K562 (cell line): ENCODE results near the gene PRDM15. TPM values are rescaled to one million over a fixed set of nuclear protein-coding genes. Genes with fewer than 3 reads are reported as not detected.

Source experiments
- ATAC-seq: fragments of 200-7000 bp; cut with Tn5 transposase; 3 replicates; pipeline ENCODE4 v1.9.1; 2020; ENCODE audit warnings: moderate library complexity
- BruUV-seq: library from RNA; stranded (reverse); fragments of 400-500 nt; replicated peaks from 2 replicates; lab custom pipeline; 2021; lab: Mats Ljungman, UMichigan
- CTCF ChIA-PET: fragments of 300-600 bp; formaldehyde crosslinking; extraction: SDS; loops from one replicate; lab custom pipeline; 2021; ENCODE audit warnings: low intra/inter-chr PET ratio; lab: Yijun Ruan, JAX
- POLR2A ChIA-PET: fragments of 300-600, 350-650 bp; sonication (Branson Sonifier 250); formaldehyde crosslinking; extraction: SDS; loops from one replicate; lab custom pipeline; 2021; ENCODE audit warnings: antibody characterized with exemption, inconsistent platforms; lab: Yijun Ruan, JAX
- DNase-seq, 4 experiments: peaks; one replicate each; pipeline versions ENCODE4 v3.0.0 to v3.0.0-alpha.2; 2011 to 2018; ENCODE audit warnings: low spot score in 3 of 4, mixed read lengths in 3 of 4; ENCODE audit errors: extremely low read depth in 1 of 4
- FAIRE-seq: peaks from 2 replicates; lab custom pipeline; 2011; peaks lifted over from hg19 to GRCh38; lab: Jason Lieb, UNC
- H2AFZ ChIP-seq: 2 replicates; pipeline ENCODE4 v1.6.0; 2011; ENCODE audit warnings: low read depth, low read length, control low read depth, inconsistent platforms
- H3K27ac ChIP-seq: fragments of 200-600 bp; 3 replicates; pipeline ENCODE4 v1.8.0; 2011; ENCODE audit warnings: low read depth, mild to moderate bottlenecking, control low read depth, inconsistent platforms, low read length, moderate library complexity, mixed read lengths; ENCODE audit errors: extremely low read depth
- H3K27me3 ChIP-seq, 2 experiments: fragments of 300-600 bp in 1 of 2; 2 replicates in 1 of 2; 3 replicates in 1 of 2; pipeline versions ENCODE4 v1.6.0 to v1.8.0; 2011; ENCODE audit warnings: inconsistent platforms in 2 of 2, low read length in 2 of 2, mild to moderate bottlenecking in 1 of 2, mixed read lengths in 1 of 2, moderate library complexity in 1 of 2; ENCODE audit not compliant: control insufficient read depth in 2 of 2, insufficient read depth in 2 of 2
- H3K36me3 ChIP-seq: fragments of 300-600 bp; 3 replicates; pipeline ENCODE4 v1.8.0; 2011; ENCODE audit warnings: mild to moderate bottlenecking, low read length, inconsistent platforms; ENCODE audit not compliant: control insufficient read depth, insufficient read depth
- H3K4me1 ChIP-seq, 2 experiments: fragments of 200-600 bp in 1 of 2; replicated peaks in 1 of 2; 2 replicates in 1 of 2; 3 replicates in 1 of 2; pipeline versions ENCODE4 v1.5.1 to v1.8.0; 2011; ENCODE audit warnings: inconsistent platforms in 2 of 2, low read length in 2 of 2, mild to moderate bottlenecking in 1 of 2, mixed read lengths in 1 of 2, moderate library complexity in 1 of 2; ENCODE audit not compliant: control insufficient read depth in 2 of 2, insufficient read depth in 2 of 2
- H3K4me2 ChIP-seq: 2 replicates; pipeline ENCODE4 v1.6.1; 2011; ENCODE audit warnings: low read length, control low read depth, inconsistent platforms, mixed read lengths; ENCODE audit not compliant: insufficient read depth
- H3K4me3 ChIP-seq: fragments of 200-600 bp; sonication (generic), shearing (Covaris generic); 2 replicates; pipeline ENCODE4 v1.5.1; 2016; ENCODE audit warnings: control low read depth, inconsistent platforms
- H3K79me2 ChIP-seq: fragments of 200-600 bp; 3 replicates; pipeline ENCODE4 v1.8.0; 2011; ENCODE audit warnings: low read length, inconsistent platforms; ENCODE audit not compliant: control insufficient read depth, insufficient read depth
- H3K9ac ChIP-seq, 2 experiments: 2 replicates each; pipeline versions ENCODE4 v1.6.0 to v1.6.1; 2011; ENCODE audit warnings: low read depth in 2 of 2, low read length in 2 of 2, control low read depth in 1 of 2, inconsistent platforms in 1 of 2, mild to moderate bottlenecking in 1 of 2, mixed read lengths in 1 of 2; ENCODE audit not compliant: insufficient read depth in 1 of 2
- H3K9me1 ChIP-seq: one replicate; pipeline ENCODE4 v1.6.0; 2011; ENCODE audit warnings: inconsistent platforms, mild to moderate bottlenecking, low read length, moderate library complexity; ENCODE audit not compliant: control insufficient read depth, insufficient read depth
- H3K9me3 ChIP-seq: replicated peaks from 2 replicates; pipeline ENCODE4 v1.5.1; 2011; ENCODE audit warnings: low read depth, low read length, inconsistent platforms; ENCODE audit not compliant: control insufficient read depth, insufficient read depth
- H4K20me1 ChIP-seq: replicated peaks from 2 replicates; pipeline ENCODE4 v1.6.1; 2011; ENCODE audit warnings: low read length, inconsistent platforms, mixed read lengths; ENCODE audit not compliant: control insufficient read depth, insufficient read depth
- CBX1 ChIP-seq: sonication (generic); IDR thresholded peaks from 2 replicates; pipeline ENCODE4 v1.6.1; 2016; ENCODE audit warnings: antibody characterized with exemption, low read depth, mild to moderate bottlenecking
- NFATC3 ChIP-seq: fragments of 450-650 bp; IDR thresholded peaks from 2 replicates; pipeline ENCODE4 v1.6.1; 2017; ENCODE audit warnings: mild to moderate bottlenecking
- POLR2AphosphoS5 ChIP-seq: IDR thresholded peaks from 2 replicates; pipeline ENCODE4 v1.6.1; 2011; ENCODE audit warnings: mild to moderate bottlenecking, low read depth, low read length, moderate library complexity; ENCODE audit not compliant: control insufficient read depth, insufficient read depth
- PRPF4 ChIP-seq: fragments of 200-400 bp; formaldehyde crosslinking; IDR thresholded peaks from one replicate; pipeline ENCODE4 v1.6.1; 2017; ENCODE audit warnings: low read length, low read depth, mild to moderate bottlenecking; ENCODE audit not compliant: insufficient read depth, poor library complexity, severe bottlenecking
- TBL1XR1 ChIP-seq, 2 experiments: IDR thresholded peaks; 2 replicates each; pipeline ENCODE4 v1.6.1; 2012; ENCODE audit warnings: improper control_type of control experiment in 2 of 2, low read length in 2 of 2, mild to moderate bottlenecking in 1 of 2
- ZNF274 ChIP-seq: IDR thresholded peaks from 2 replicates; pipeline ENCODE4 v1.6.1; 2011; ENCODE audit warnings: low read depth, mild to moderate bottlenecking, low read length, moderate library complexity, borderline replicate concordance
- WGBS: fragments of 100-300 bp; shearing (Covaris generic); methylation state at CpG from one replicate; pipeline ENCODE4 v1.1.6; 2016; ENCODE audit warnings: low coverage, mixed read lengths; ENCODE audit not compliant: insufficient coverage; ENCODE audit errors: missing lambda C conversion rate; 5-methylcytosine and 5-hydroxymethylcytosine counted together
- in situ Hi-C: fragments of 300-500 bp; cut with MboI; formaldehyde crosslinking; loops from 4 replicates; pipeline ENCODE4 v1.15.0; 2018; ENCODE audit warnings: inconsistent platforms, mixed read lengths
- intact Hi-C: fragments of 100-400 bp; cut with micrococcal nuclease; formaldehyde crosslinking; loops from 2 replicates; pipeline ENCODE4 v1.14.2; 2022
- polyA plus RNA-seq, 8 experiments: library from polyadenylated mRNA; depleted of rRNA in 4 of 8; stranded (reverse) in 5 of 8; unstranded in 3 of 8; fragments of >200 nt; fragmentation: Nextera tagmentation in 2 of 8; fragmentation: Illumina TruSeq in 1 of 8; extraction: Ambion mirVana in 2 of 8; extraction: Trizol in 1 of 8; gene quantifications; 2 replicates each; pipeline versions ENCODE4 v1.2.1 to v1.2.3, GENCODE V29; 2011 to 2014; ENCODE audit warnings: inconsistent platforms in 1 of 8, missing spikeins in 1 of 8
- total RNA-seq, 7 experiments: library from RNA; depleted of rRNA in 6 of 7; stranded (reverse); fragments of >200 nt in 6 of 7; fragmentation: Illumina TruSeq in 2 of 7; extraction: Trizol in 2 of 7; gene quantifications; 2 replicates each; pipeline versions ENCODE4 v1.2.1 to v1.2.3, GENCODE V29; 2011 to 2021; ENCODE audit warnings: low replicate concordance in 1 of 7
- TF ChIP-seq, protein P1 (sequence below): fragments of 250-450 bp; sonication (Bioruptor Pico); IDR thresholded peaks from 2 replicates; pipeline ENCODE4 v1.8.0; 2021; ENCODE audit warnings: borderline replicate concordance, mild to moderate bottlenecking, moderate library complexity; ENCODE audit not compliant: poor library complexity, severe bottlenecking

Gene PRDM15
- total and polyA plus RNA-seq, 9 of the 15 experiments (the other 6 are each of a cell fraction or from before 2014, with no cell fraction given): 0.93 to 9.2 (median 6.2) TPM

DNA sequence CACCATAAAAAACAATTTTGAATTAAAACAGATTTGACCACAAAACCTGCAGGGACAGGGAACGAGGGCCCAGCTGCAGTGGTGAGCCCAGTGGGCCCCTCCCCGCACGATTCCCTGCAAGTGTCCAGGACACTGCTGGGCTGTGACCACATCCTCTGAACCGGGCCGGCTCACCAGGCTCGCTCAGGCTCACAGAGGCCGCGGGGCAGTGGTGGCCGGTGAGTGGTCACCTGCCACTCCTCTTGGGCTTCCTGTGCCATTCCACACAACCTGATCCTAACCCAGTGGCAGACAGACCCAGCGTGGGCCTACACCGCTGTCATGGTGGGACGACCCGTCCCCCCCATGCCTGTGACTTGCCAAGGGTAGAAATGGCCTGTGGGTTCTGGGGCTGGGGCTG lies 75.8 kb downstream of the PRDM15 start:
- DNase-seq: no peak
- FAIRE-seq: no peak
- no peaks in the 10 kb centered on the region for H3K9me1 ChIP-seq
- in situ Hi-C loops (no loop called here), intact Hi-C loops (no loop called here)
- H3K79me2 ChIP-seq: no peaks in the 10 kb centered on the region
- WGBS: 78% methylated on average over 12 of the region's 13 CpGs
- no peak overlapping the region for H3K4me2 ChIP-seq
- H3K27me3 ChIP-seq: no peaks in the 10 kb centered on the region
- H3K36me3 ChIP-seq: peaks cover 41% of the 10 kb centered on the region; the same call in 2 of the 3 replicates
- H3K27ac ChIP-seq: no peak overlapping the region
- H3K9ac ChIP-seq: no peak overlapping the region
- H3K4me1 ChIP-seq: peaks cover 0 to 2% of the 10 kb centered on the region in 2 experiments; a peak in 1 of 5 replicates
- H2AFZ ChIP-seq: no peak overlapping the region
- no peak for ATAC-seq
- ChIA-PET POLR2A (no interaction called here), CTCF (no interaction called here)
- no TSS peak for BruUV-seq
- H4K20me1 ChIP-seq: no peaks in the 10 kb centered on the region
- TF ChIP-seq POLR2AphosphoS5 (no peak), NFATC3 (no peak), PRPF4 (no peak), TBL1XR1 (IDR thresholded peaks at IDR 0.05; ENCODE audit: low read length in 2 of 2) (no peak), ZNF274 (no peak), CBX1 (no peak)
- TF ChIP-seq, protein P1, sequence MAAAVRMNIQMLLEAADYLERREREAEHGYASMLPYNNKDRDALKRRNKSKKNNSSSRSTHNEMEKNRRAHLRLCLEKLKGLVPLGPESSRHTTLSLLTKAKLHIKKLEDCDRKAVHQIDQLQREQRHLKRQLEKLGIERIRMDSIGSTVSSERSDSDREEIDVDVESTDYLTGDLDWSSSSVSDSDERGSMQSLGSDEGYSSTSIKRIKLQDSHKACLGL: no peak
- H3K9me3 ChIP-seq: no peaks in the 10 kb centered on the region
- no peak overlapping the region for H3K4me3 ChIP-seq
